ENCODE data around the gene ATG12. TPM values are rescaled to one million over a fixed set of nuclear protein-coding genes. Genes with fewer than 3 reads are reported as not detected.
"Not testable (repeated sequence)": the region's sequence is repeated elsewhere in the genome, so short reads cannot be mapped to it uniquely, and the experiment has no call there.

ATG12 gene
- total and polyA plus RNA-seq, 2 of the 13 experiments (the other 11 are each of a cell fraction or from before 2014, with no cell fraction given): 46.4 to 58.1 TPM

GRCh38 chr5:115824983-115825382 is 16.4 kb downstream of the ATG12 start:
- CTCF ChIA-PET (ENCODE audit: low intra/inter-chr PET ratio, low total read pairs); FAIRE-seq; H3K9me3 ChIP-seq (ENCODE audit: low read length); H3K27ac ChIP-seq (ENCODE audit: extremely low read length, insufficient read depth, low read length); H4K20me1 ChIP-seq (ENCODE audit: insufficient read depth, low read length); H3K9ac ChIP-seq (ENCODE audit: insufficient read depth, low read depth, low read length); DNase-seq (ENCODE audit: low spot score); H3K4me2 ChIP-seq (ENCODE audit: low read depth, low read length); H3K4me3 ChIP-seq (replicated peaks in 1 of 3; ENCODE audit: insufficient read depth in 1 of 3, low read depth in 2 of 3, low read length in 3 of 3); POLR2A ChIA-PET; H3K36me3 ChIP-seq (replicated peaks in 1 of 2; ENCODE audit: control insufficient read depth in 1 of 2, insufficient read depth in 2 of 2, low read length in 2 of 2); H2AFZ ChIP-seq (ENCODE audit: low read length); H3K79me2 ChIP-seq (ENCODE audit: insufficient read depth, low read length); ATAC-seq; intact Hi-C loops (cut with micrococcal nuclease; ENCODE audit: unreplicated experiment); H3K4me1 ChIP-seq (ENCODE audit: insufficient read depth, low read length); H3K27me3 ChIP-seq (ENCODE audit: control insufficient read depth in 1 of 2, insufficient read depth in 2 of 2, low read length in 2 of 2); BruUV-seq (replicated peaks): not testable (repeated sequence)
- 88% methylated on average over 1 of the region's 1 CpG for WGBS (ENCODE audit: low lambda C conversion rate)
- in situ Hi-C loops (cut with HindIII; ENCODE audit: extremely low pct_ligation_motif_present, low pct_unique_long_range_greater_than_20kb): loop anchor here (25.0 kb wide), 1 partner anchor 237 kb away; no protein-coding TSS in a partner anchor

- intact Hi-C loops (cut with micrococcal nuclease; ENCODE audit: unreplicated experiment) (no loop called here), in situ Hi-C loops (cut with HindIII; ENCODE audit: extremely low pct_ligation_motif_present, low pct_unique_long_range_greater_than_20kb) (no loop called here)
- no peaks in the 10 kb centered on the region for H3K79me2 ChIP-seq (ENCODE audit: insufficient read depth, low read length)
- no peaks in the 10 kb centered on the region for H3K36me3 ChIP-seq (replicated peaks in 1 of 2; ENCODE audit: control insufficient read depth in 1 of 2, insufficient read depth in 2 of 2, low read length in 2 of 2)
- no TSS peak for BruUV-seq (replicated peaks)
- FAIRE-seq (no peak), ATAC-seq (no peak), DNase-seq (ENCODE audit: low spot score) (no peak)
- POLR2A ChIA-PET: no interaction called here
- H3K4me2 ChIP-seq (ENCODE audit: low read depth, low read length): no peak overlapping the region
- H3K4me3 ChIP-seq (replicated peaks in 1 of 3; ENCODE audit: insufficient read depth in 1 of 3, low read depth in 2 of 3, low read length in 3 of 3): no peak overlapping the region
- no peak overlapping the region for H3K27ac ChIP-seq (ENCODE audit: extremely low read length, insufficient read depth, low read length)
- no peak overlapping the region for H3K9ac ChIP-seq (ENCODE audit: insufficient read depth, low read depth, low read length)
- no peaks in the 10 kb centered on the region for H4K20me1 ChIP-seq (ENCODE audit: insufficient read depth, low read length)
- H2AFZ ChIP-seq (ENCODE audit: low read length): no peak overlapping the region
- WGBS (ENCODE audit: low lambda C conversion rate): 75% methylated on average over 1 of the region's 1 CpG
- TF ChIP-seq KLF11 (CRISPR knock-in tag; IDR thresholded peaks at IDR 0.05) (no peak), NFIB (CRISPR knock-in tag; IDR thresholded peaks at IDR 0.05; ENCODE audit: borderline replicate concordance) (no peak), KIAA2018 (CRISPR knock-in tag; IDR thresholded peaks at IDR 0.05; ENCODE audit: borderline replicate concordance) (no peak), CEBPB (IDR thresholded peaks at IDR 0.05; ENCODE audit: borderline replicate concordance, low read depth, low read length) (no peak), MIXL1 (CRISPR knock-in tag; IDR thresholded peaks at IDR 0.05) (no peak), DPF2 (CRISPR knock-in tag; IDR thresholded peaks at IDR 0.05; ENCODE audit: borderline replicate concordance, low read depth) (no peak)
- H3K4me1 ChIP-seq (ENCODE audit: insufficient read depth, low read length): 0 out of 2 replicates have a peak, but pooled peaks cover 6% of the 10 kb centered on the region
- no peaks in the 10 kb centered on the region for H3K9me3 ChIP-seq (ENCODE audit: low read length)
- H3K27me3 ChIP-seq (ENCODE audit: control insufficient read depth in 1 of 2, insufficient read depth in 2 of 2, low read length in 2 of 2): peaks cover 8 to 17% of the 10 kb centered on the region in 2 experiments
- CTCF ChIA-PET (ENCODE audit: low intra/inter-chr PET ratio, low total read pairs): no interaction called here
Measured at GRCh38 chr5:115820846-115821245, 20.5 kb downstream of the ATG12 start.

Data from HepG2 (cell line).